SKM-1 (cell line): ENCODE results near the gene LHFPL6.

Experiments used
- DNase-seq: peaks from one replicate; lab custom pipeline; 2025; ENCODE audit not compliant: unreplicated experiment; lab: John Stamatoyannopoulos, UW

Gene LHFPL6

GRCh38 chr13:39521701-39522100 lies 81.3 kb downstream of the LHFPL6 start:
- no peak for DNase-seq

DNA sequence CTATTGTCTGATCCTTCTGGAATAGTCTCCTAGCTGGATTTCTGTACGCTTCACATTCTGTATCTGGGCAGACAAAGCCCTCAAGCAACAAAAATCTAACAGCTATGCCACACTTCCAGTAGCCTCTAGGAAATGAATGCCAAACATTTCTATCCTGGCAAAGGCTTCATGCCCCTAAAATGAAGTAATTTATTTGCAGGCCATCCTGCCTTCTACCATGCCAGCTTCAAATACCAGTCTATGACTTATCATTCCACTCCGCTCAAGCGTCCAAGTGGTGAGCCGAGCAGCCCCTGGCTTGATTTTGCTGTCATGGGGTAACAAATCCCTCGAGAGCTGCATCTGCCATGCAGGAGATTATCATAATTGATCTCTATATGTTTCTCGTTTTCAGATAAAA lies 86.9 kb downstream of the LHFPL6 start:
- no peak for DNase-seq

DNA sequence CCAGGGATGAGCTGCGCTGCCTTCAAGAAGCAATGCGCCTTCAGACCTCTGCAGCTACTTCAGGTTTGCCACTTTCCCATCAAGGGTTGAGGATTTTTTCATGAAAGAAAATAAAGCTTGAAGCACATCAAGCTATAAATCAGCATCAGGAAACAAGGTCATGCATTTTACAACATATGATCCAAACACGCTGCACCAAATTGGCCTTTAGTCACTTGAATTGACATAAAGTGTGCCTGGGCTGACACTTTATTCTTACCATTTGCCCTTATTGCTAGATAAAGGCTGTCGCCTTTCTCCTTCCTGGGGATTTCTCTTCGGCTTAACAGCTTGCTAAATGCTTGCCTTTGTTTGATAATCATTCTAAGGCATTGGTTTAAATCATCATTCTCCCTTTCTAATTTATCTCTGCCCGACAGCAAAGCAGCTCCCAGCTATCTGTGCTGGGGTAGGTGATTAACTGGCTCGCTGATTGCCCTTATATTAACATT lies 87.7 kb downstream of the LHFPL6 start:
- no peak for DNase-seq

DNA sequence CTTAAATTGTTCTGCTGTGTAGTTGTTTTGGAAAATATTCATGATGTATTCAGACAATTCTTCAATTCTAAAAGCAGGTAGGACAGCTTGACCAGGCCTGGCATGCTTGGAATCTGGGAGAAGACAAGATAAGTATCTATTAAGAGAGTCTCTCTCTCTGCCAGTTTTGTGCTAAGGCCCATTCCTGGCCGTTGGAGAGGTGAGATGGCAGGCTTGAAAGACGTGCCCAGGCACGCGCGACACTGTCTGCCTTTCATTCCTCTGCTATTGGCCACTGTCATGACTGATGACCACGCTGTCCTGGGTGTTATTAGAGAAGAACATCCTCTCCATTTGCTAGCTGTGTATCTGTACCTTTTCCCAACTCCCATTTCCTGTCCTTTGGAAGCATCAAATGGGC lies 90.3 kb downstream of the LHFPL6 start:
- no peak for DNase-seq

DNA sequence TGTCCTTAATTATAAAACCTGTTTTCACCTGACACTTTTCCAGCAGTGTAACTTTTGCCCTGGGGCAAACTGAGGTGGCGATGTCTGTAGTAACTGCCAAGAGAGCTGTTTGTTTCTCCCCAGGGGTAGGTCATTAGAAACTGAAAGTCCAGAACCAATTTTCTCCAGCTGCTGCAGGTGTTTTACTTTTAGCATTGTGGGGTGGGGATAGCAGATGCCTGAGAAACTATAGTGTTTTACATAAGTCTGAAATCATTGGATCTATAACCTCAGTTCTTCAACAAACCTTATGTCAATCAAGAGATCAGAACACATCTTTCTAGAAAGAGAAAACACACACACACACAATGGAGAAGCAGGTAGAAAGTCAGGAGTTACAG lies 92.7 kb downstream of the LHFPL6 start:
- DNase-seq, result no peak

GRCh38 chr13:39509616-39510315 lies 93.2 kb downstream of the LHFPL6 start:
- no peak for DNase-seq

- DNase-seq, result no peak
Observed at GRCh38 chr13:39506559-39507390, 96.2 kb downstream of the LHFPL6 start.

DNA sequence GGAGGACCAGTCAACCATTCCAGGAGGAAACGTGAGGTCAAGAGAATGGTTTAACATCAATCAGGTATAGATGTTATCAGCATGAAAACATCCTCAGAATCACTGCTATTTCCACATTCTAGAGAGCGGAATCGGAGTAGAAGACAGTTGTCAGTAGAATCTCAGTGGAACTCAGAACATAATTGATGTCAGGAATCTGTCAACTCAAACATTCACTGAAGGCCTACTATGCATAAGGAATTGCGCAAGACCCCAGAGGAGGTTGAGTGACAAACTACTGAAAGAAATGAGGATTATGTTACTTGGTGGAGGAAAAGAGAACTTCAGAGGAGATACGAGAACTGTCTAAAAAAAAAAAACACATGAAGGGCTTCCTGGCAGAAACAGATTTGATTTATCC lies 97.8 kb downstream of the LHFPL6 start:
- DNase-seq, result no peak

DNA sequence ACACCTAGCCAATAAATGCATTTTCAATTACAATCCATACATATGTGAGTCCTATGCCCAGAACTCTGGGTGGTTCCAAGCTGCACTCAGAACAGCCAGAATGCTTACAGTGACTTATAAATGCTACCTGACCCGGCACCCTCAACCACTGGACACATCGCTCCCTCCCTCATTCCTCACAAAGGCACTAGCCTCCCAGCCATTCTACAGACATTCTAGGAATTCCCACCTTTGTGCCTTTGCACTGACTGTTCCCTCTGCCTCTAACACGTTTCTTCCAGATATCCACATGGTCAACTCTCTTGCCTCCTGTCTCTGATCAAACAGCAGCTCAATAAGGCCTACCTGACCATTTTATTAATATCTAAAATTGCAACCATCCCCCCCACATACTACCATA lies 99.9 kb downstream of the LHFPL6 start:
- DNase-seq, result no peak

GRCh38 chr13:39501702-39502324 lies 101.2 kb downstream of the LHFPL6 start:
- DNase-seq, result no peak

GRCh38 chr13:39499604-39500003 lies 103.4 kb downstream of the LHFPL6 start:
- DNase-seq, result no peak

- DNase-seq, result no peak
Observed at GRCh38 chr13:39498471-39499114, 104.4 kb downstream of the LHFPL6 start.

DNA sequence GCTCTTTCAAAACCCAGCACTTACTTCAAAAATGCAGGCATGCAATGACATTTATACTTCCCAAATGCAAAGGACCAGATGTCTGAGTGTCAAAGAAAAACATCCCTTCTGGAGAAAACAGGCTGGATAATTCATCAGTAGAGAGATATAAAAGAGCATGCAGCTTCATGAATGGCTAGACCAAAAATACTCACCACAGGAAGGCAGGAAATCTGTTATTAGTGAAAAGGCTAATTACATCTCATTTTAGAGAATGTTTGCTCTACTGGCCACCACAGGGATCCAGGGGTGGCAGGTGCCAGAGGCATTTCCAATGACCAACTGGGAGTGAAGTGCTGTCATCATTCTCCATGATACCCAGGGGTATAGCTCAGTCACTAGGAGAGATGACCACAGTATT lies 106.5 kb downstream of the LHFPL6 start:
- DNase-seq, result no peak

GRCh38 chr13:39494633-39495032 lies 108.4 kb downstream of the LHFPL6 start:
- no peak for DNase-seq

- no peak for DNase-seq
Observed at GRCh38 chr13:39494006-39494405, 109.0 kb downstream of the LHFPL6 start.

- DNase-seq, result no peak
Observed at GRCh38 chr13:39490136-39490535, 112.9 kb downstream of the LHFPL6 start.

DNA sequence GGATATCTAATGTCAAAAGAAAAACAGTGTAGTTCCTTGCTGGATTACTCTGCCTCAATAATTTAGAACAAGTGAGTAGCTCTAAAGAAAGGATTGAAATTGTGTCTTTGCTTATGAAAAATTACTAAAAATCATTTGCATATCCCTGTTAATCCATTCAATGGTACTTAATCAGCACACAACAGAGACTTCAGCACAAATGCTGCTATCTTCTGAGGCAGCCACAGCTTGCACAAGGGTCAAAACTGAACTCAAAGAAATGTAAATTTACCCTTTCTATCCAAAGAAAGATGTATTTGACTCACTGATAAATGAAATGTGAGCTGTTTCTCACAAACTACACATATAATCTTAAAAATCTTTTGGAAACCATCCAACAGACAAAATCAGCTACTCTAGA lies 116.2 kb downstream of the LHFPL6 start:
- DNase-seq, result no peak

DNA sequence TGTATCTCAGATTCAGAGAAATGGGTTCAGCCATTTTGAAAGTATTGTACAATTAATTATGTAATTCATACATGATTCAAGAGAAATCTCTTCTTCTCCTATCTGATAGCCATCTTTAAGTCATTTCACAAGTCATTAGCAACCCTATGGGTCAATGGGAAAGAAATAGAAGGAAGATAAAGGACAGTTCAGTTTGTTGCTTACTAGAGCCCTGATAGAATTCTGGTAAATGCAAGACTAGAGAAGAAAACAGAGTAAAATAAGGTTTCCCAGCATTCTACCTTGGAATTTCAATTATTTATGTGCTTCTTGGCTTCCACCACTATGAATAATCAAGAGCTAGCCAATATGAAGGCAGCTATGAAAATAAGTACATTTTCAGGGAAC lies 117.7 kb downstream of the LHFPL6 start:
- DNase-seq, result no peak

DNA sequence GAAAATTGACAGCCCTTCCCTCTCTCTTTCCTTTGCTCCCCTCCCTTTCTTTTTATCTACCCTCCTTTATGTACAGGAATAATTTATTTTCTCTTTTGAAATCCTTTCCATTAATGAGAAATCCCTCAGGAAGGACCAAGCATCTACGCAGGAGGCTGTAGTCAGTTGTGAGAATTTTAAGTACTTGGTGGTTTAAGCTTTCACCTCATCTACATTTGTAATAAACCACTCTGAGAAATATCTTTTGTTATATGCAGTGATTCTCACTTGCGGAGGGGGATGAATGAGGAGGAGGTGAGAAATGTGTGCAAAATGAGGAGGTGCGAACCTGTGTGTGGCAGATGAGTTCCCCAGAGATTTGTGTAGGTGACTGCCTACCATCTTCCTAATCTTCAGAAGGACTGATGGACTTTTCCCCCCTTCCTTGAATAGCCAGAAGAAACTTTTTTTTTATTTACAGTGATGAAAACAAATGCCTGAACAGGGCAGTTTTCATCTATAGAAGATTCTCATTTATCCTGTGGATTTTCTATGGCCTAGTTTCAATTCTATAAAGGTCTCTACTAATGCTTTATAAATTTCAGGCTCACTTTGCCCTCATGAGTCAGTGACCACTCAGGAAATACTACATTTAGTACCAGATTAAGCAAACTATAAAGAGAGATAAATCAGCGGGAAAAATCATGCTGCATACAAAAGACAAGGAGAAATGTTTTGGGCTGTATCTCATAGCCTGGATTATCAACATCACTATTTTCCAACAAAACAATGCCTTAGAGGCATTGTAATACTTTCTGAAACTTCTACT lies 118.3 kb downstream of the LHFPL6 start:
- DNase-seq, result no peak

DNA sequence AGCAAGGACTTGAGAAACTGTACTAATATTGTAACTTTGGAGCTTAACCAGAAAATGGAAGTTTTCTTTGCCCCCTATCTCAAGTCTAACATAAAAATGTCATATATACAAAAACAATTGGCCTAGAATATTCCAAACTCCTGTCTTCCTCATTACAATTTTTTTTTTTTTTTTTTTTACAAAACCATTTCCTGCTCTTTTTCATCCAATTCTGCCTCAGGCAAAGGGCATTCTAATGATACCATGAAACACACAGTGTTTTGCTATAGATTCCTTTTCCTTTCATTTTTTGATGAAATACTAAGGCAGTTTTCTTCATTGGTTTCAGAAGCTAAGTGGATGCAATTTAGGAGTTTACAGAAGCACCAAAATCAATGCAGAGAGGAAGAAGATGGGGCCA lies 119.7 kb downstream of the LHFPL6 start:
- DNase-seq, result no peak

- DNase-seq, result no peak
Observed at GRCh38 chr13:39481491-39481890, 121.5 kb downstream of the LHFPL6 start.
